Activated naive CD4-positive, alpha-beta T cell treated with anti-CD3 and anti-CD28 coated beads, Interleukin-2, amount 50 U/mL, for 24 hours (primary cell): ENCODE measurements around the gene ATPAF1.
"Not testable (repeated sequence)": the region's sequence is repeated elsewhere in the genome, so short reads cannot be mapped to it uniquely, and the experiment has no call there.

ENCODE experiments used
- H3K27ac Mint-ChIP-seq: one replicate; pipeline ENCODE4 v1.8.0; 2021; ENCODE audit warnings: mild to moderate bottlenecking, mixed read lengths
- H3K27me3 Mint-ChIP-seq: one replicate; pipeline ENCODE4 v1.8.0; 2021; ENCODE audit warnings: mixed read lengths
- H3K36me3 Mint-ChIP-seq: one replicate; pipeline ENCODE4 v1.8.0; 2021; ENCODE audit warnings: mixed read lengths
- H3K4me1 Mint-ChIP-seq: one replicate; pipeline ENCODE4 v1.8.0; 2021; ENCODE audit warnings: mixed read lengths
- H3K4me3 Mint-ChIP-seq: one replicate; pipeline ENCODE4 v1.8.0; 2021; ENCODE audit warnings: mild to moderate bottlenecking, mixed read lengths
- H3K9me3 Mint-ChIP-seq: one replicate; pipeline ENCODE4 v1.8.0; 2021; ENCODE audit warnings: mixed read lengths

ATPAF1 gene, protein sequence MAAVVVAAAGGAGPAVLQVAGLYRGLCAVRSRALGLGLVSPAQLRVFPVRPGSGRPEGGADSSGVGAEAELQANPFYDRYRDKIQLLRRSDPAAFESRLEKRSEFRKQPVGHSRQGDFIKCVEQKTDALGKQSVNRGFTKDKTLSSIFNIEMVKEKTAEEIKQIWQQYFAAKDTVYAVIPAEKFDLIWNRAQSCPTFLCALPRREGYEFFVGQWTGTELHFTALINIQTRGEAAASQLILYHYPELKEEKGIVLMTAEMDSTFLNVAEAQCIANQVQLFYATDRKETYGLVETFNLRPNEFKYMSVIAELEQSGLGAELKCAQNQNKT

DNA sequence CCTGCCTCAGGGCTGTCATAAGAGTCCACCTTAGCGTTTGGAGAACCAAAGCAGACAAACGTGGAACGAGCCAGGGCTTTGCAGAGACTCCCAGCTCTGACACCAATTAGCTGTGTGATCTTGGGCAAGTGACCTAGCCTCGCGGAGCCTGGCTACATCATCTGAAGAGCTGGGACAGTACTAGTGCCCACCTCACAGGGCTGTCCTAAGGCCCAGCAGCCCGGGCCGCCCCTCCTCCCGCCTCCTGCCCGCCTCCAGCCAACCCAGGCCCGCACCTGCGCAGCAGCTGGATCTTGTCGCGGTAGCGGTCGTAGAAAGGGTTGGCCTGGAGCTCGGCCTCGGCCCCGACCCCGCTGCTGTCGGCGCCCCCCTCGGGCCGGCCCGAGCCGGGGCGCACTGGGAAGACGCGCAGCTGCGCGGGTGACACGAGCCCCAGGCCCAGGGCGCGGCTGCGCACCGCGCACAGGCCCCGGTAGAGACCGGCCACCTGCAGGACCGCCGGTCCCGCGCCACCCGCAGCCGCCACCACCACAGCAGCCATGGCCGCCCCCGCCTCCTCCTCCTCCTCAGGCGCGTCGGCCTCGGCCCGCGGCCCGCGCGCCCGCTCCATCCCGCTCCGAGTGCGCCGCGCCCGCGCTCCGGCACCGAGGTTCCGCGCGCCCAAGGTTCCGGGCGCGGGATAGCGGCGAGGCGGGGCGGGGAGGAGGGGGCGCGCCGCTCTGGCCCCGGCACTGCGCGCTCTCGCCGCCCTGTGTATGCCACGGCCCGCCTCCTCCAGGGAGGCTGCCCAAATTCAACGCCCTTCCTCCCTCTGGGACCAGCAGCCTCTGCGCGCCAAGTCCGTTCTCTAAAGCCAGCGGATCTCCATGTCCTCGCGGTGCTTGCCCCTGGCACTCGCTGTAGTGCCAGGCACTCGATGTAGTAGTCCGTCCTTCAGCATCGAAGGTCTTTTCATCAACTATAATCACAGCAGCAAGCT is at the start of gene ATPAF1:
Gene ATPAF1, minus strand, starts transcription at position 583 of the 979 bp plus-strand sequence. Its CDS starts 42 bp downstream, at position 541.
- Mint-ChIP-seq H3K27me3 (no peaks in the 10 kb centered on the region), H3K27ac (peak within 1 kb of the TSS; percentile 85), H3K4me1 (peaks cover 23% of the 10 kb centered on the region), H3K9me3 (no peaks in the 10 kb centered on the region), H3K4me3 (peak within 1 kb of the TSS; percentile 88), H3K36me3 (peaks cover 9% of the 10 kb centered on the region)

DNA sequence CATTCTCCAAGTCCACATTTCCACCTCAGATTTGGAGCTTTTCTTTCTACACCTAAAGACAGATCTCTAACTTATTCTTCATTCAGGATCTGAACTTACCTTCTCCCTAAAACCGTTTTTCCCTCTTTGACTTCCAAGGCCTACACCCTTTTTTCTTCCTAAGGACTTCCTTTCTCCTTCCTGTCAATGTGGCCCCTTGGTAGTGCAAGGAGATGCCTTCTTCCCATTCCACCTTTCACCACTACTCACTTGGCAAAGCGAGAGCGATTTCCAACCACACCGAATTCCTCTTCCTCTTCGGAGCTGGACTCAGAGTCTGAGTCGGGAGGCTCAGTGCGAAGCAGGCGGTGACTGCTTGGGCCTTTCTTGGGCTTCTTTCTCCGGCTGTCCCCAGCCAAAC is 49.5 kb upstream of the ATPAF1 start:
- H3K27me3 Mint-ChIP-seq, result no peaks in the 10 kb centered on the region
- peaks cover 53% of the 10 kb centered on the region for H3K4me1 Mint-ChIP-seq
- peak overlapping the region; percentile 78 for H3K27ac Mint-ChIP-seq
- peak overlapping the region; percentile 97 for H3K4me3 Mint-ChIP-seq
- H3K9me3 Mint-ChIP-seq, result no peaks in the 10 kb centered on the region
- peaks cover 7% of the 10 kb centered on the region for H3K36me3 Mint-ChIP-seq

DNA sequence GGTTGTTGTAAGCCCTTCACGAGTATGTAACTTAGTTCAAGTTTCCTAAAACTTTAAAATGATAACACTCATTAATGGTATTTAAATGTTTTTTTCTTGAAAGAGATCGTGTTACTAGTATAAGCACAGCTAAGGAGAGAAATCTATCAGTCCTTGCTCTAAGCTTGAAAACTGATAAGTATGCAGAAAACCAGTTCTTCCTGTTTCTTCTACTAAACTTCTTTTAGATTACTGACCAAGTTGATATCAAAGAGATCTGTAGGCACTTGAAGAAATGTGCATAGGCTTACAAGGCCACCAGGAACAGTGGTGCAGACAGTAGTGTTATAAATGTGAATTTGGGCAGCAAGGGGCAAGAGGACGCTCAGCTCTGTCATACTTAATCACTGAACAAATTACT is 46.8 kb upstream of the ATPAF1 start:
- no peak overlapping the region for H3K27ac Mint-ChIP-seq
- H3K36me3 Mint-ChIP-seq, result peaks cover 7% of the 10 kb centered on the region
- H3K9me3 Mint-ChIP-seq, result no peaks in the 10 kb centered on the region
- no peak overlapping the region for H3K4me3 Mint-ChIP-seq
- H3K27me3 Mint-ChIP-seq, result no peaks in the 10 kb centered on the region
- peaks cover 69% of the 10 kb centered on the region for H3K4me1 Mint-ChIP-seq

DNA sequence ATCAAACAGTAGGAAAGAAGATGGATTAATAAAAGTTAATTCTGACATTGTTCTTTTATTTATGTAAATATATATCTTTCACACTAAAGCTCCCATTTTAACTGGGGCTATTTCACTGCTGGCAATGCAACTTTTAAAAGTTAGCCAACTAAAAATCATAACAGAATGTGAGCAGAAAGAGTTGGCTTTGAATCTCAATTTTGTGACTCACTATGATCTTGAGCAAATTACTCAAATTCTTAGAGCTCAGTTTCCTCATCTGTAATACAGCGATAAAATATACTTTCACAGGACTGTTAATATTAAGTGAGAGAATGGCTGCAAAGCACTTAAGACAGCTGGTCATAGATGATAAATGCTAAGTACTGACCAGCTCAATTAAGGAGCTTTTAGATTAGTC is 40.0 kb upstream of the ATPAF1 start:
- Mint-ChIP-seq H3K36me3 (peaks cover 18% of the 10 kb centered on the region), H3K4me3 (no peak overlapping the region), H3K27ac (no peak overlapping the region), H3K4me1 (peaks cover 56% of the 10 kb centered on the region), H3K9me3 (no peaks in the 10 kb centered on the region), H3K27me3 (no peaks in the 10 kb centered on the region)

DNA sequence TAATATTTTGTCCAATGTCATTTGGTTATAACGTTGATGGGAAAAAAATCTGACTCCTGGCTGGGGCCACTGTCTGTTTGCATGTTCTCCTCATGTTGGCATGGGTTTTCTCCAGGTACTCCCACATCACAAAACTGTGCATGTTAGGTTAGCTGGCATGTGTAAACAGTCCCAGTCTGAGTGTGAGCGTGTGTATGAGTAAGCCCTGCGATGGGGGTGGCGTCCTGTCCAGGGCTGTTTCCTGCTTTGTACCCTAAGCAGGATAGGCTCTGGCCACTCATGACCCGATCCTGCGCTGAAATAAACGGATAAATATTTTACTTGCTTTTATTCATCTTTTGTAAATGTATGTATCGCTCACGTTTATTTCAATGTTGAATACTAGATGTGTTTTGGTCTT is 37.2 kb upstream of the ATPAF1 start:
- Mint-ChIP-seq H3K4me3 (no peak overlapping the region), H3K36me3 (peaks cover 18% of the 10 kb centered on the region), H3K9me3 (no peaks in the 10 kb centered on the region), H3K4me1 (peaks cover 63% of the 10 kb centered on the region), H3K27ac (no peak overlapping the region), H3K27me3 (no peaks in the 10 kb centered on the region)

DNA sequence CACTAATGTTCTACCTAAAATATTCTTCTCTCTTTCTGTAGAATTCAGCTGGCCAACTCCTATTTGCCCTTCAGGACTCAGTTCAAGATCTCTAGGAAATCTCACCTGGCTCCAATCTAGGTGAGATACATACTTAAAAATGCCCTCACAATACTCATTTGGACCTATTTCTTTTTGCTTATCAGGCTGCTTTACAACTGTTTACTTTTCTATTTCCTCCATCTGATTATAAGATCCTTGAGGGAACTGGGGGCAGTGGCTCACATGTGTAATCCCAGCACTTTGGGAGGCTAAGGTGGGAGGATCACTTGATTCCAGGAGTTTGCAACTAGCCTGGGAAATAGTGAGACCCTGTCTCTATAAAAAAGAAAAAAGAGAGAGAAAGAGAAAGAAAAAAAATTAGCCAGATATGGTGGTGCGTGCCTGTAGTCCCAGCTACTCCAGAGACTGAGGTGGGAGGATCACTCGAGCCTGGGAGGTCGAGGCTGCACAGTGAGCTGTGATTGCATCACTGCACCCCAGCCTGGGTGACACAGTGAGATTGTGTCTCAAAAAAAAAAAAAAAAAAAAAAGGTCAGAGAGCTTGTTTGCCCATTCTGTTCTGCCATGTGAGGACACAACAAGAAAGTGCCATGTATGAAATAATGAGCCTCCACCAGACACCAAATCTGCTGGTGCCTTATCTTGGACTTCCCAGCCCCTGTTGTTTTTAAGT is 35.9 kb upstream of the ATPAF1 start:
- peaks cover 15% of the 10 kb centered on the region for H3K36me3 Mint-ChIP-seq
- peaks cover 68% of the 10 kb centered on the region for H3K4me1 Mint-ChIP-seq
- H3K27me3 Mint-ChIP-seq, result no peaks in the 10 kb centered on the region
- H3K4me3 Mint-ChIP-seq, result no peak overlapping the region
- no peaks in the 10 kb centered on the region for H3K9me3 Mint-ChIP-seq
- H3K27ac Mint-ChIP-seq, result no peak overlapping the region

DNA sequence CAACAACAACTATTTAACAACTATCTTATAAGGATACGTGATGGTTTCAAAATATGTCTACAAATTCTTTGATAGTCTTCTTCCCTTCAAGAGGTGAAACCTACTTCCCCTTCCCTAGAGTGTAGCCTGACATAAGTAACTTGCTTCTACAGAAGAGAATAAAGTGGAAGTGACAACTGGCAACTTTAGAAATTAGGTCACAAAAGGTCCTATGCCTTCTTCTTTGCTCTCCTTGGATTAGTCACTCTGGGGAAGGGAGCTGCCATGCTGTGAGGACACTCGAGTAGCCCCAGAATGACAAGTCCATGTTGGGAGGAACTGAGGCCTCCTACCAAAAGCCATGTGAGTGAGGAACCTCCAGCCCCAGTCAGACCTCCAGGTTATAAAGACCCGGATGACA is 31.5 kb upstream of the ATPAF1 start:
- Mint-ChIP-seq H3K9me3 (peaks cover 5% of the 10 kb centered on the region), H3K27me3 (no peaks in the 10 kb centered on the region), H3K36me3 (peaks cover 21% of the 10 kb centered on the region), H3K4me3 (no peak overlapping the region), H3K27ac (no peak overlapping the region), H3K4me1 (peaks cover 51% of the 10 kb centered on the region)

DNA sequence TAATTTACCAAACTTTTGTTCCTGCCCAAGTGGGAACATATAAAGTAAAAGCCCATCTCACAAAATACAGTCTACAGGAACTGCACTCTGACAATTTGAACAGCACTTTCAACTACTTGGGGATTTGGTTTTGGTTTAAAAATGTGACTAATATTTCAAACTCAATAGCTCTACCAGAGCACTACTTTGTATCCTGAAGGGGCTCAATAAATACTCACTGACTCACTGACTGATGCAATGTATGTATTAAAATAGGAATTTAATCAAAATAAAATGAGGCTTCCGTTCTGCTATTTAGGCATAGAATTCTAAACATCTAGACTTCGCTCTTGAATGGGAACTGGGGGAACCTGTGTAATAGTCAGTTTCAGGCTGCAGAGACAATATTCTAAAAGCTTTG is 28.9 kb upstream of the ATPAF1 start:
- peaks cover 5% of the 10 kb centered on the region for H3K9me3 Mint-ChIP-seq
- no peaks in the 10 kb centered on the region for H3K27me3 Mint-ChIP-seq
- H3K4me1 Mint-ChIP-seq, result peaks cover 41% of the 10 kb centered on the region
- peaks cover 15% of the 10 kb centered on the region for H3K36me3 Mint-ChIP-seq
- H3K4me3 Mint-ChIP-seq, result no peak overlapping the region
- peak overlapping the region; percentile 27 for H3K27ac Mint-ChIP-seq

DNA sequence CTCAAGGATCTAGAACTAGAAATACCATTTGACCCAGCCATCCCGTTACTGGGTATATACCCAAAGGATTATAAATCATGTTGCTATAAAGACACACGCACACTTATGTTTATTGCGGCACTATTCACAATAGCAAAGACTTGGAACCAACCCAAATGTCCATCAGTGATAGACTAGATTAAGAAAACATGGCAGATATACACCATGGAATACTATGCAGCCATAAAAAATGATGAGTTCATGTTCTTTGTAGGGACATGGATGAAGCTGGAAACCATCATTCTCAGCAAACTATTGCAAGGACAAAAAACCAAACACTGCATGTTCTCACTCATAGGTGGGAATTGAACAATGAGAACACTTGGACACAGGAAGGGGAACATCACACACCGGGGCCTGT is 26.5 kb upstream of the ATPAF1 start:
- Mint-ChIP-seq H3K36me3 (peaks cover 20% of the 10 kb centered on the region), H3K4me1 (peaks cover 25% of the 10 kb centered on the region)
- not testable (repeated sequence) for H3K27me3 Mint-ChIP-seq, H3K4me3 Mint-ChIP-seq, H3K27ac Mint-ChIP-seq, H3K9me3 Mint-ChIP-seq

DNA sequence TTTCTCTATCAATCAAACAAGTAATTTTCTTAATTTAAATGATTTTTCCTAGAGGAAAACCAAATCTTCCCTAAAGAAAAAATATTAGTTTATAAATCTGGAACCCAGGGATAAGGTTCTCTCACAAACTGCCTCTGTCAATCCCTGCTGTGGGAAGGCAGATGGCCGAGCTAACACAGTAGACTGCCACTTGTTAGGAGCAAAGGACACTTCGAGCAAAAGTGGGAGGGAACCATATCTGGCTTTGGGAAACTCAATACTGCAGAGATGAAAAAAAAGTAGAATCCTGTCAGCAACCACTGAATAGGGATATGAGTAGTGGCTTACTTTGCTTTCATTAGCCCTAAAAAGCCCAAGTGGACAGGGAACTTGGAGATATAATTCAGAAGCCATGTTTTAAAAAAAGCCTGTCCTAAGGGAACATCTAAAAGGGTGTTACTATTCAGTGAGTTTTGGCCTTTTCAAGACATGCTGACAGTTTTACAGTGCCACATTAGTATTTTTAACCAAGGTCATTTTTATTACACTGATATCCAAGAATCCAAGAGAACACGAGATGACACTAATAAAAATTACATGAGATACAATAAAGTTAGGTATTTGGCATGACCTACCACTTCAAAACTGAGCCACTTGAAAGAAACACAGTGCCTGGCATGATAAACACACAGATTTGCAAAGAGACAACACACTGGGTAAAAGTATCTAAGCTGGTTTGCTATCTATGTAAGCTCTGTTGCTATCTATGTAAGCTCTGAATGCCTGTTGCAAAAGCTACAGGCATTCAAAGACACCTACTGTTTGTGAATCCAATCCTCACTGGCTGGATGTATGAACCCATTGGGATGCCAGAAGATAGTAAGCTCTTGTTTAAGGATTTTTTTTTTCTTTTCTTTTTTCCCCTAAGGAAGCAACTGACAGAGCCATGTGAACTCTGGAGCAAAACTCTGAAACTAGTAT is 24.9 kb upstream of the ATPAF1 start:
- H3K9me3 Mint-ChIP-seq, result peaks cover 5% of the 10 kb centered on the region
- no peak overlapping the region for H3K4me3 Mint-ChIP-seq
- H3K36me3 Mint-ChIP-seq, result peaks cover 21% of the 10 kb centered on the region
- no peaks in the 10 kb centered on the region for H3K27me3 Mint-ChIP-seq
- no peak overlapping the region for H3K27ac Mint-ChIP-seq
- peaks cover 16% of the 10 kb centered on the region for H3K4me1 Mint-ChIP-seq

DNA sequence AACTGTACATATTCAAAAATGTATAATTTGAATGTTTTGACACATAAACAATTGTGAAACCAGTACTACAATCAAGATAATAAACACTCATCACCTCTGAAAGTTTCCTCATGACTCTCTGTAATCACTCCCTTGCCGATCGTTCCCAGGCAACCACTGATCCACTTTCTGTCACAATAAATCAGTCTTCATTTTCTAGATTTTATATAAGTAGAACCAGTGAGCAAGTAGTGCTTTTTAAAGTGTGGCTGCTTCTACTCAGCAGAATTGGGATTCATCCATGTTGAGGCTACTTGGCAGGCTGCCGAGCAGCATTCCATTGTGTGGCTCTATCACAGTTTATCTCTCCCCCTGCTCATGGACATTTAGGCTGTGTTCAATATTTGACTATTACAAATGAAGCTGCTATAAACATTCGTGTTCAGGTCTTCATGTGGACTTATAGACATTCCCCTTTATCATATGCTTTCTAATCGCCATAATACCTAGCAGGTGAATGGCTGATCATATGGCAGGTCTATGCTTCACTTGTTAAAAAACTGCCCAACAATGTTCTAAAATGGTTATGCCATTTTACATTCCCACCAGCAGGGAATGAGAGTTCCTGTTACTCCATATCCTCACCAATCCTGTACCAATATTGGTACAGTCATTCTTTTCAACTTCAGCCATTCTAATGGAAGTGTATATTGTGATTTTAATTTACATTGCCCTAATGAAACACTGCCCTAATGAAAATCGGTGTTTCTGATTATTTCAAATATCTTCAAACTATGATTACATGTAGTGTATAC is 24.0 kb upstream of the ATPAF1 start:
- Mint-ChIP-seq H3K27ac (no peak overlapping the region), H3K36me3 (peaks cover 22% of the 10 kb centered on the region), H3K9me3 (peaks cover 5% of the 10 kb centered on the region)

DNA sequence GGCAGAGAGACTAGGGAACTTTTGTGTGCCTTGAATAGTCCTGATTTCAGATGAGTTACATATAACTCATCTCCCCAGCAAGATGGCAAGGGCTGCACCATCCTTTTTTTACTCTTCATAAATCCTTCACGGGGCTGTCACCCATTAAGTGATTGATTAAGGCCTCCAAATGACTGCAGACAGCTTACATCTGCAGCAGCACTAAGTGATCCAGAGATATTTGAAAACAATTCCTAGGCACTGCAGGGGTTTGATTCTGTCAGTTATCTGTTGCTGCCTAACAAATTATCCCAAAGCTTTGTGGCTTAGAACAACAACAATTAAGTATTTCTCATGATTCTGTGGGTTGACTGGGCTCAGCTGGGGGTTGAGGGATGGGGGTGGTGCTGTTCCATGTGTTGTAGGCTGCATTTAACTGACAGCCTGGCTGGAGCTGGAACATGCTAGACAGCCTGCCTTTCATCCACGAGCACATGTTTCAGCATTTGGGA is 22.8 kb upstream of the ATPAF1 start:
- no peak overlapping the region for H3K4me3 Mint-ChIP-seq
- H3K27me3 Mint-ChIP-seq, result no peaks in the 10 kb centered on the region
- H3K36me3 Mint-ChIP-seq, result peaks cover 29% of the 10 kb centered on the region
- peaks cover 5% of the 10 kb centered on the region for H3K9me3 Mint-ChIP-seq
- peaks cover 27% of the 10 kb centered on the region for H3K4me1 Mint-ChIP-seq
- no peak overlapping the region for H3K27ac Mint-ChIP-seq

More for the DNA sequence above, 24.0 kb upstream of the ATPAF1 start:
- peaks cover 22% of the 10 kb centered on the region for H3K4me1 Mint-ChIP-seq
- H3K27me3 Mint-ChIP-seq, result no peaks in the 10 kb centered on the region
- H3K4me3 Mint-ChIP-seq, result no peak overlapping the region

DNA sequence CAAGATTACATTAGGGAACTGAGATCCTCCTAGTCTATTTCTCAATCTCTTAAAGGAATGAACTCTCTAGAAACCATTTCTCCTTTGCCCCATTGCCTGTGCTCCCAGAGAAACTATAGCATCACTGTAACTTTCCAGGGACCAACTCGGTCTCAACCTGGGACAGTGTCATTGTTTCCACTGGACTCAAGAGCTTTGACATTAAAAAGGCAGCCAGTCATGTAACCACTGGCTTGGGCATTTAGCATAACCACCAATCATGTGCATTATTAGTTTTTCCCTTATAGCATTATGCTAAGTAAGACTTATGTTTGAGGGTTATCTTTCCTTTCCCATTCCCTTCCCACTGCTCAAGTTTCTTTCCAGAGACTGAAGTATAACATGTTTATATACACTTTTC is 21.7 kb upstream of the ATPAF1 start:
- peaks cover 19% of the 10 kb centered on the region for H3K36me3 Mint-ChIP-seq
- no peaks in the 10 kb centered on the region for H3K9me3 Mint-ChIP-seq
- H3K27ac Mint-ChIP-seq, result peak overlapping the region; percentile 71

DNA sequence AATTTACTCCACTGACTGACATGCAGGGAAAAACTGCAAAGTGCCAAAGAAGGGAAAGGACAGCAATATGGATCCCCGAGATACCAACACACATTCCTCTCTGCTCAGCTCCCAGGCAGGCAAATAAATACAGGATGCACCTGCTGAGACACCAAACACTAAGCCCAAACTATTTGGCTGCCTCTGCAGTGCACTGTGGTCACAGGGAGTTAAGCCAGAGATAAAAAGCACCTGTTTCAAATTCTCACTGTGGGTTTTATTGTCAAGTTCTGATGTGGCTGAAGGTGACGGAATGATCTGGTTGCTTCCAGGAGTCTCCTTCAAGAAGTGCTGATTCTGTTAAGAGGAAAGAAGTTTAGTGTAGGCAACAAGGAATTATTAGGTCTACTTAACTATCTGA is 21.2 kb upstream of the ATPAF1 start:
- Mint-ChIP-seq H3K27ac (no peak overlapping the region), H3K9me3 (no peaks in the 10 kb centered on the region), H3K4me3 (no peak overlapping the region), H3K36me3 (peaks cover 21% of the 10 kb centered on the region), H3K4me1 (peaks cover 27% of the 10 kb centered on the region), H3K27me3 (no peaks in the 10 kb centered on the region)

More for the DNA sequence above, 21.7 kb upstream of the ATPAF1 start:
- Mint-ChIP-seq H3K4me3 (no peak overlapping the region), H3K27me3 (no peaks in the 10 kb centered on the region), H3K4me1 (peaks cover 27% of the 10 kb centered on the region)
